Cardiac fibroblast (primary cell): ENCODE measurements around the gene SPDYE6.
"Not testable (repeated sequence)": the region's sequence is repeated elsewhere in the genome, so short reads cannot be mapped to it uniquely, and the experiment has no call there.

Source experiments
- DNase-seq, 2 donors: peaks; one replicate each; pipeline versions ENCODE4 v3.0.0 to v3.0.0-alpha.2; 2010; ENCODE audit warnings: low read depth in 2 of 2
- H3K4me3 ChIP-seq, 2 donors: replicated peaks in 1 of 2; 1 replicate in 1 of 2; 2 replicates in 1 of 2; pipeline ENCODE4 v1.5.1; 2011; ENCODE audit warnings: low read depth in 2 of 2, low read length in 2 of 2, mild to moderate bottlenecking in 2 of 2, moderate library complexity in 1 of 2
- CTCF ChIP-seq: IDR thresholded peaks from one replicate; pipeline ENCODE4 v1.5.1; 2011; ENCODE audit warnings: low read depth, mild to moderate bottlenecking, low read length, inconsistent platforms

Gene SPDYE6

GRCh38 chr7:102387064-102387463 is 30.8 kb upstream of the SPDYE6 start:
- no peak for TF ChIP-seq CTCF
- no peak overlapping the region for H3K4me3 ChIP-seq
- no peak for DNase-seq

- not testable (repeated sequence) for H3K4me3 ChIP-seq, DNase-seq
Observed at GRCh38 chr7:102381696-102382425, 25.6 kb upstream of the SPDYE6 start.

- H3K4me3 ChIP-seq, DNase-seq: not testable (repeated sequence)
Observed at GRCh38 chr7:102380837-102381236, 24.6 kb upstream of the SPDYE6 start.

GRCh38 chr7:102376964-102377466 is 20.8 kb upstream of the SPDYE6 start:
- no peak for TF ChIP-seq CTCF
- no peak for DNase-seq
- H3K4me3 ChIP-seq = no peak overlapping the region

- not testable (repeated sequence) for DNase-seq
Observed at GRCh38 chr7:102372796-102373195, 16.6 kb upstream of the SPDYE6 start.

GRCh38 chr7:102370038-102370437 is 13.8 kb upstream of the SPDYE6 start:
- not testable (repeated sequence) for DNase-seq, H3K4me3 ChIP-seq

More at GRCh38 chr7:102372796-102373195, 16.6 kb upstream of the SPDYE6 start:
- not testable (repeated sequence) for H3K4me3 ChIP-seq

GRCh38 chr7:102365390-102365789 is 9.1 kb upstream of the SPDYE6 start:
- DNase-seq, H3K4me3 ChIP-seq: not testable (repeated sequence)

- not testable (repeated sequence) for DNase-seq
- peak overlapping the region; percentile 60 to 65 for H3K4me3 ChIP-seq
Observed at GRCh38 chr7:102364394-102364886, 8.2 kb upstream of the SPDYE6 start.

- TF ChIP-seq CTCF = peak; percentile 20
- peak overlapping the region; percentile 60 to 65 for H3K4me3 ChIP-seq
- DNase-seq = peak; percentile 99
Observed at GRCh38 chr7:102363549-102364393, 7.5 kb upstream of the SPDYE6 start.

GRCh38 chr7:102346983-102347382 is 9.3 kb downstream of the SPDYE6 start:
- H3K4me3 ChIP-seq = not testable (repeated sequence)

GRCh38 chr7:102340599-102341368 is 15.5 kb downstream of the SPDYE6 start:
- DNase-seq = not testable (repeated sequence)

More at GRCh38 chr7:102346983-102347382, 9.3 kb downstream of the SPDYE6 start:
- not testable (repeated sequence) for DNase-seq

GRCh38 chr7:102337420-102337819 is 18.8 kb downstream of the SPDYE6 start:
- H3K4me3 ChIP-seq, DNase-seq: not testable (repeated sequence)

More at GRCh38 chr7:102340599-102341368, 15.5 kb downstream of the SPDYE6 start:
- not testable (repeated sequence) for H3K4me3 ChIP-seq

- H3K4me3 ChIP-seq, DNase-seq: not testable (repeated sequence)
Observed at GRCh38 chr7:102337002-102337401, 19.2 kb downstream of the SPDYE6 start.

- not testable (repeated sequence) for DNase-seq
Observed at GRCh38 chr7:102335574-102335973, 20.7 kb downstream of the SPDYE6 start.

More at GRCh38 chr7:102335574-102335973, 20.7 kb downstream of the SPDYE6 start:
- not testable (repeated sequence) for H3K4me3 ChIP-seq
